DMS79 (cell line): ENCODE data around the gene IL4R.
"Not testable (repeated sequence)": the region's sequence is repeated elsewhere in the genome, so short reads cannot be mapped to it uniquely, and the experiment has no call there.

Experiments
- DNase-seq: peaks from one replicate; lab custom pipeline; 2025; lab: John Stamatoyannopoulos, UW

IL4R gene

DNA sequence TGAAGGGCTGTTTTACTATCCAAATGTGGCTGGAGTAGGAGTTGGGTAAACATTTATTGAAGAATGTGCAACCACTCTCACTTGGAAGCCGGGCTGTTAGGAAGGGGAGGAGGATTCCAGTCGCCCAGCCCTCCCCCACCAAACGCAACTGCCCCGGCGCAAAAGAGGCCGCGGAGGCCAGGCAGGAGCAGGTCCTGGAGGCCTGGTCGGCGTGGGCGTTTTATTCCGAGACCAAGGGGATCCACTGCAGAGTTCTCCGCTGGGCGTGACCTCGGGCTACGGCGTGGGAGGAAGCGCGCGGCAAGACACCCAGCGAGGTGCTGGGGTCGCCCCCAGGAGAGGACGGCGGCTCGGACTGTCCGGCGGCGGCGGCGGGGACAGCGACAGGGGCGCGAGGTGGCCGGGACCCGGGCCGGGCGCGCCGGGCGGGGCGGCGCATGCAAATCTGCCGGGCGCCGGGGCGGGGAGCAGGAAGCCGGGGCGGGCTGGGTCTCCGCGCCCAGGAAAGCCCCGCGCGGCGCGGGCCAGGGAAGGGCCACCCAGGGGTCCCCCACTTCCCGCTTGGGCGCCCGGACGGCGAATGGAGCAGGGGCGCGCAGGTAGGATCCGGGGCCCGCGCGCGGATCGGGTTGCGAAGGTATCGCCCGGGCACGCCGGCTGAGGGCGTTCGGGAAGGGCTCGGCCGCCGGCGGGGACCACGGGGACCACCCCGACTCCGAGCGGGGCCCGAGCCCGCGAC is at the start of gene IL4R:
IL4R (plus strand) TSS at position 553 of the 739 bp plus-strand sequence. CDS start 26,230 bp downstream, outside the sequence.
- no peak for DNase-seq

DNA sequence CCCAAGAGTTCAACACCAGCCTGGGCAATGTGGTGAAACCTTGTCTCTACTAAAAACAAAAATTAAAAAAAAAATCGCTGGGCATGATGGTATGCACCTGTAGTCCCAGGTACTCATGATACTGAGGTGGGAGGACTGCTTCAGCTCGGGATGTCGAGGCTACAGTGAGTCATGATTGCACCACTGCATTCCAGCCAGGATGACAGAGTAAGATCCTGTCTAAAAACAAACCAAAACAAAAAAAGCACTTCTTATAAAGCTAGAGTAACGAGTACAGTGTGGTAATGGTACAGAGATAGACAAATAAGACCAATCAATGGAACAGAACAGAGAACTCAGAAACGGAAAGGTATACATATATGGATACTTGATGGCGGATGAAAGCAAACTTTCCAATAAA is 49.6 kb upstream of the IL4R start:
- no peak for DNase-seq

- no peak for DNase-seq
These were observed 47.8 kb upstream of the IL4R start for GRCh38 chr16:27265982-27266381.

DNA sequence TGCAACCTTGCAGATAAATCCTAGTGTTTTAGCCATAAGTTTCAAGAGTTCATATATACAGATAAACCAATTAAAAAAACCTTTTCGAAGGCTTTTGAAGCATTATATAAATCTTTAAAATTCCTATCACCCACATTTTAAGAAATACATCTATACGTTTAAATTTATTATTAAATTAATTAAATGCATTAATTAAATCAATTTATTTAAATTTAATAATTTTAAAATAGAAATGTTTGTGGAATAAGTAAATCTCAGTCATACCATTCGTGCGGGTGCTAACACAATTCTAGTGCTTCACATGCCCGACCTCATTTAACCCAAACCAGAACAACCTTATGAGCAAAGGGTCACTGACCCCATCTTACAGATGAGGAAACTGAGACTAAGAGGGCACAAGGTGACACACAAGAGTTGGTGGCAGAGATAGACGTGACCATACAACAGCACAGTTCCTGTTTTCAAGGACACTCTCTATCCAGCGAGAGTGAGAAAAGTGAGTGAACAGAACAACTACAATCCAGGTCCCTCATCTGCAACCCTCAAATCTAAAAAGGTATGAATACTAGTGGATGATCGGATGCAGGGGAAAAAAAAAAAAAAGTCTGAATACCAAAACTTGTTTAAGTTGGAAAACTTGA is 46.6 kb upstream of the IL4R start:
- no peak for DNase-seq

GRCh38 chr16:27268376-27269299 is 45.1 kb upstream of the IL4R start, which contains the start of gene NSMCE1:
TSS of gene NSMCE1 (minus strand) at chr16:27268772. CDS start at chr16:27257570, 11,202 bp downstream.
- DNase-seq, result peak; percentile 79

DNA sequence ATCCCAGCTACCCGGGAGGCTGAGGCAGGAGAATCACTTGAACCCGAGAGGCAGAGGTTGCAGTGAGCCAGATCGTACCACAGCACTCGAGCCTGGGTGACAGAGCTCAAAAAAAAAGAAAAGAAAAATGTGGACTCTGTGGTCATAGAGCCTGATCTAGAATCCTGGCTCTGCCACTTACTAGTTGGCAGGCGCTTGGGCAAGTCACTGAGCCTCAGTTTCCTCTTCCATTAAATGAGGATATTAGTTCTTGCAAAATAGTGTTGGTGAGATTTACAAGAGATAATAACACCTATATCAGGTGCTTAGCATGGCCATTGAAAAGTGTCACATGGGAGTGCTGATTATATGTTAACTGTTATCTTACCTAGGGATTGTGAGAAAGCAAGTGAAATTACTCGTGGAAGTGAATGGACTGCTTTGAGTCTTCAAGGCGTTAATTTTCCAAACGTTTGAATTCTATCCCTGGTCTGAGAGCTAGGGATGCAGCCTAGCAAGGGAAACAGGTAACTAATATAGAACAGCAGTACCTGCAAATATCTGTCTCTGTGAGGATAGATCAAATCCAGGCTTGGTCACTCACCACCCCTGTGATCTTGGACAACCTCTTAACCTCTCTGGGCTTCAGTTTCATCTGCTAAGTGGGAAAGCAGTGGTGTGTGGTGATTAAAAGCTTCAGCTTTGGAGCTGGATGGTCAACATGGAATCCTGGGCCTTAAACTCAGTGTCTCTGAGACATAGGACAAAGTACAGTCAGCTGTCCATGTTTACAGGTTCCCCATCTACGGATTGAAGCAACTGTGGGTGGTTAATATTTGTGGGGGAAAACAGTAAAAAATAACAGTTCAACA is 44.2 kb upstream of the IL4R start:
- no peak for DNase-seq

- DNase-seq, result no peak
These were observed 43.4 kb upstream of the IL4R start for GRCh38 chr16:27270349-27270748.

GRCh38 chr16:27272076-27272475 is 41.7 kb upstream of the IL4R start:
- DNase-seq, result no peak

- DNase-seq, result not testable (repeated sequence)
These were observed 41.1 kb upstream of the IL4R start for GRCh38 chr16:27272697-27273096.

- DNase-seq, result no peak
These were observed 40.5 kb upstream of the IL4R start for GRCh38 chr16:27273330-27273669.

GRCh38 chr16:27273670-27274423 is 39.9 kb upstream of the IL4R start:
- DNase-seq, result no peak

DNA sequence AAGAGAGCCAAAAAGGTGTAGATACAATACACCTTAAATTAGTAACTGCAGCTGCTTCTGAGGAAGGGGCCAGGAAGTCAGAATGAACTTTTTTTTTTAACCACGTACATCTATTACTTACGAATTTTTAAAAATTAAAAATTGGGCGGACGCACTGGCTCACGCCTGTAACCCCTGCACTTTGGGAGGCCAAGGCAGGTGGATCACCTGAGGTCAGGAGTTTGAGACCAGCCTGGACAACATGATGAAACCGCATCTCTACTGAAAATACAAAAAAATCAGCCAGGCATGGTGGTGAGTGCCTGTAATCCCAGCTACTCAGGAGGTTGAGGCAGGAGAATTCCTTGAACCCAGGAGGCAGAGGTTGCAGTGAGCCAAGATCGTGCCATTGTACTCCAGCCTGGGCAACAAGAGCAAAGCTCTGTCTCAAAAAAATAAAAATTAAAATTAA is 39.3 kb upstream of the IL4R start:
- DNase-seq, result not testable (repeated sequence)

- DNase-seq, result no peak
These were observed 38.4 kb upstream of the IL4R start for GRCh38 chr16:27275394-27275793.

GRCh38 chr16:27281243-27281642 is 32.5 kb upstream of the IL4R start:
- DNase-seq, result no peak

GRCh38 chr16:27284865-27285675 is 28.7 kb upstream of the IL4R start:
- no peak for DNase-seq

DNA sequence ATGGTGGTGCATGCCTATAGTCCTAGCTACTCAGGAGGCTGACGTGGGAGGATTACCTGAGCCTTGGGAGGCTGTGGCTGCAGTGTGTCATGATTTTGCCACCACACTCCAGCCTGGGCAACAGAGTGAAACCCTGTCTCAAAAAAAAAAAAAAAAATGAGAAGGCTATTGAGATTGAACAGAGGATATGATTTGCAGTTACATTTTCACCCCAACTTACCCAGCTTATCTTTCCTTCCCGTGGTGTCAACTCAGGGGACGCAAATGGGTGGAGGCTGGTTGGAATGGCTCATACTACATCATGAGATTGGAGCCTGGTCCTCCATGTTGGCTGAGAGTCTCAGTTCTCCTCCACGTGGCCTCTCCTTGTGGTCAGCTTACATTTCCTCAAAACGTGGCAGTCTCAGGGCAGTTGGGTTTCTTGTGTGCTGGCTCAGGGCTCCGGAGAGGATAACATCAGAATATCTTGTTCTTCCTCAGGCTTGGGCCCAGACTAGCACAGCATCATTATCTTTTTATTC is 28.0 kb upstream of the IL4R start:
- no peak for DNase-seq

GRCh38 chr16:27286451-27286850 is 27.3 kb upstream of the IL4R start:
- no peak for DNase-seq

DNA sequence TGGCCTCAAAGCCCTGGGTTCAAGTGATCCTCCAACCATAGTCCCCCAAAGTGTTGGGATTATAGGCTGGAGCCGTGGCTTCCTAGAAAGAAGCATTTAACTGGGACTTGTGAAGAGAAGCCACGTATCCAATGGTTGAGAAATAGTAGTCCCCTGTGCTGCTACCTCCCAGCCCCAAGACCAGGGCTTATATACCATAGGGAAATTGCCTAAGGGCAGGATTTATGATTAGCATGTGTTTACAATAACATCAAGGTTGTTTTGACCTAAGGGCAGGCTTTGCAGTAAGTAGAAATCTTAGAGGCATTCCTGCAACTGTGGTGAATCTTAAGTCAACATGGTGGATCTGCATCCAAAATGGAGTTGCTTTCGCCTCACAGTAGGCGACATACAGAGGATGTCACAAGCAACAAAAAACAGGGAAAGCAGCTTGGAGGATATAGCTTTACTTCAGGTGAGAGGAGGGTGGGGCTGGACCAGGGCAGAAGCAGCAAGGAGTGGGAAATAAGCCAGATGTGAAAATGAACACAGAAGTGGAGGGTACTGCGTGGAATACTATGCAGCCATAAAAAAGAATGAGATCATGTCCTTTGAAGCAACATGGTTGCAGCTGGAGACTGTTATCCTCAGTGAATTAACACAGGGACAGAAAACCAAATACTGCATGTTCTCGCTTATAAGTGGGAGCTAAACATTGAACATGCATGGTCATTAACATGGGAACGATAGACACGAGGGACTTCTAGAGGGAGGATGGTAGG is 26.5 kb upstream of the IL4R start:
- DNase-seq, result no peak

DNA sequence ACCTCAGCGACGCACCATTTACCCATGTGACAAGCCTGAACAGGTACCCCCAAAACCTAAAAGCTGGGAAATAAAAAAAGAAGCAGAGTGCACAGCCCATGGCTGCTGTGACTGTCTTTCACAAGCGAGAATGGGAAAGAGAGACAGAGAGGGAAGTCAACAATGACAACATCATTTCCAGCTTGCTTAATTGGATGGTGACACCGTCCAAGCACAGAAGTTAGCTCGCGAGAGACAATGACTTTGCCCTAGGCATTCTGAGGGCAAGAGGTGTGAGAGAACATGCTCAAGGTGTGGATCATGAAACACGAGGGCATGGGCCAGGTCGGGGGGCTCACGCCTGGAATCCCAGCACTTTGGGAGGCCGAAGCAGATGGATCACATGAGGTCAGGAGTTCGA is 25.9 kb upstream of the IL4R start:
- no peak for DNase-seq
